Caco-2 (cell line): Measurements from ENCODE around the gene SPATS2L. TPM values are rescaled to one million over a fixed set of nuclear protein-coding genes. Genes with fewer than 3 reads are reported as not detected.
A peak's percentile ranks its signal among the peaks of the same experiment; 100 is the strongest.

Source experiments
- BruUV-seq: library from RNA; stranded (reverse); fragments of 400-500 nt; replicated peaks from 2 replicates; lab custom pipeline; 2021; lab: Mats Ljungman, UMichigan
- CTCF ChIA-PET: fragments of 300-600 bp; sonication (Branson Sonifier 250); formaldehyde crosslinking; loops from one replicate; lab custom pipeline; 2022; ENCODE audit warnings: antibody characterized with exemption; lab: Charles Lee
- POLR2A ChIA-PET: fragments of 300-600 bp; sonication (Branson Sonifier 250); formaldehyde crosslinking; loops from one replicate; lab custom pipeline; 2022; ENCODE audit warnings: antibody characterized with exemption; lab: Charles Lee
- DNase-seq, 2 experiments: peaks; one replicate each; pipeline versions ENCODE4 v3.0.0 to v3.0.0-alpha.2; 2020 to 2022
- H3K27me3 ChIP-seq: replicated peaks from 2 replicates; pipeline ENCODE4 v1.6.0; 2011; ENCODE audit warnings: low read length; ENCODE audit not compliant: control insufficient read depth, insufficient read depth
- H3K36me3 ChIP-seq: 2 replicates; pipeline ENCODE4 v1.5.1; 2011; ENCODE audit warnings: low read length; ENCODE audit not compliant: control insufficient read depth, insufficient read depth
- H3K4me1 ChIP-seq: fragments of 250-450 bp; sonication (Bioruptor Pico); 2 replicates; pipeline ENCODE4 v1.5.1; 2020; ENCODE audit warnings: mild to moderate bottlenecking
- H3K4me3 ChIP-seq: 2 replicates; pipeline ENCODE4 v1.5.1; 2011; ENCODE audit warnings: low read depth, mild to moderate bottlenecking, control low read depth, low read length
- H3K9me3 ChIP-seq: fragments of 250-450 bp; sonication (Bioruptor Pico); 2 replicates; pipeline ENCODE4 v1.5.1; 2020; ENCODE audit warnings: mild to moderate bottlenecking, moderate library complexity
- H3K27ac Mint-ChIP-seq: one replicate; pipeline ENCODE4 v1.8.0; 2022; ENCODE audit warnings: mixed read lengths; ENCODE audit not compliant: unreplicated experiment
- H3K27me3 Mint-ChIP-seq: one replicate; pipeline ENCODE4 v1.8.0; 2022; ENCODE audit warnings: mixed read lengths; ENCODE audit not compliant: insufficient read depth, unreplicated experiment
- H3K36me3 Mint-ChIP-seq: one replicate; pipeline ENCODE4 v1.8.0; 2022; ENCODE audit warnings: mild to moderate bottlenecking, mixed read lengths; ENCODE audit not compliant: insufficient read depth, unreplicated experiment
- H3K4me1 Mint-ChIP-seq: one replicate; pipeline ENCODE4 v1.8.0; 2022; ENCODE audit warnings: low read depth, mixed read lengths; ENCODE audit not compliant: unreplicated experiment
- H3K4me3 Mint-ChIP-seq: one replicate; pipeline ENCODE4 v1.8.0; 2022; ENCODE audit warnings: mild to moderate bottlenecking, moderate library complexity, mixed read lengths; ENCODE audit not compliant: unreplicated experiment
- H3K9me3 Mint-ChIP-seq: one replicate; pipeline ENCODE4 v1.8.0; 2022; ENCODE audit warnings: mixed read lengths; ENCODE audit not compliant: unreplicated experiment
- CTCF ChIP-seq, 2 experiments: fragments of 200-600 bp in 1 of 2; IDR thresholded peaks; 1 replicate in 1 of 2; 2 replicates in 1 of 2; pipeline versions ENCODE4 v1.5.1 to v1.8.0; 2011 to 2022; ENCODE audit warnings: antibody characterized with exemption in 1 of 2, control low read depth in 1 of 2, inconsistent platforms in 1 of 2, low read depth in 1 of 2, low read length in 1 of 2, mild to moderate bottlenecking in 1 of 2, moderate library complexity in 1 of 2; ENCODE audit not compliant: insufficient read depth in 1 of 2, severe bottlenecking in 1 of 2, unreplicated experiment in 1 of 2
- intact Hi-C: fragments of 100-400 bp; cut with micrococcal nuclease; formaldehyde crosslinking; loops from one replicate; pipeline ENCODE4 v1.10.0; 2022; ENCODE audit not compliant: unreplicated experiment
- total RNA-seq: library from RNA; stranded (reverse); gene quantifications from 2 replicates; pipeline ENCODE4 v1.2.3, GENCODE V29; 2022

Gene SPATS2L
- total RNA-seq, 1 experiment from 2014 or later, result 196 TPM

- H3K4me3 ChIP-seq, result no peak overlapping the region
- no peak overlapping the region for H3K4me3 Mint-ChIP-seq
- peaks cover 4% of the 10 kb centered on the region for H3K9me3 Mint-ChIP-seq
- intact Hi-C loops, result no loop called here
- peaks cover under 1% of the 10 kb centered on the region; the same call in 1 of the 2 replicates for H3K9me3 ChIP-seq
- H3K36me3 ChIP-seq, result no peaks in the 10 kb centered on the region
- CTCF ChIA-PET, result no interaction called here
- H3K4me1 ChIP-seq, result peaks cover 15% of the 10 kb centered on the region; the same call in 1 of the 2 replicates
- no peak for TF ChIP-seq CTCF (IDR thresholded peaks at IDR 0.05; ENCODE audit: insufficient read depth in 1 of 2, low read depth in 1 of 2, low read length in 1 of 2, severe bottlenecking in 1 of 2, unreplicated experiment in 1 of 2)
- POLR2A ChIA-PET, result no interaction called here
- peaks cover 10% of the 10 kb centered on the region for H3K4me1 Mint-ChIP-seq
- no peaks in the 10 kb centered on the region for H3K27me3 Mint-ChIP-seq
- DNase-seq, result no peak
- no TSS peak for BruUV-seq
- H3K27me3 ChIP-seq, result no peaks in the 10 kb centered on the region
- H3K27ac Mint-ChIP-seq, result no peak overlapping the region
- peaks cover 5% of the 10 kb centered on the region for H3K36me3 Mint-ChIP-seq
Measured at GRCh38 chr2:200523158-200523557, 216.7 kb downstream of the SPATS2L start.

- DNase-seq, result no peak
- Mint-ChIP-seq H3K27ac (no peak overlapping the region), H3K27me3 (no peaks in the 10 kb centered on the region), H3K4me1 (peaks cover 14% of the 10 kb centered on the region), H3K4me3 (no peak overlapping the region), H3K9me3 (no peaks in the 10 kb centered on the region), H3K36me3 (peaks cover 5% of the 10 kb centered on the region)
- intact Hi-C loops, result no loop called here
- Histone ChIP-seq H3K36me3 (no peaks in the 10 kb centered on the region), H3K9me3 (no peaks in the 10 kb centered on the region), H3K4me1 (peaks cover 15% of the 10 kb centered on the region; the same call in 1 of the 2 replicates), H3K4me3 (no peak overlapping the region), H3K27me3 (no peaks in the 10 kb centered on the region)
- ChIA-PET POLR2A (no interaction called here), CTCF (interaction anchor here (0.8 kb wide), 1 partner anchor 142 kb away, joined by 3 read pairs; no protein-coding TSS in a partner anchor)
- TF ChIP-seq CTCF (IDR thresholded peaks at IDR 0.05; ENCODE audit: insufficient read depth in 1 of 2, low read depth in 1 of 2, low read length in 1 of 2, severe bottlenecking in 1 of 2, unreplicated experiment in 1 of 2), result no peak
- no TSS peak for BruUV-seq
Measured at GRCh38 chr2:200523604-200524003, 217.1 kb downstream of the SPATS2L start.

DNA sequence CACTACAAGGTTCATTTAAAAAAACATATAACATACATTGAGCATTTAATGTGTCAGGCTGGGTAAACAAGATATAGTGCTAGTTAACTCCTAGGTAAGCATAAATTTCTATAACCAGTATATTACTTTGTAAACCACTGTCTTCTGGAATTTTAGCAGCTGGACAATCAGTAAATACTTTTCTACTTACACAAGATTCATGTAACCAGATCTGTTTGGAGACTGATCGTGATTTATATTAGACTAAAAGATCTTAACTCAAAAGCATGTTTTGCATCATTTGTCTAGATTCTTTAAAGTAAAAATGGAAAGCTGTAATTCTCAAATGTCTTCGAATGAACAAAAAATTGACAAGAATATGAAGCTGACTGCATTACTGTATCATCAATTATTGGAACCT is 218.6 kb downstream of the SPATS2L start:
- Histone ChIP-seq H3K27me3 (no peaks in the 10 kb centered on the region), H3K4me1 (peaks cover 15% of the 10 kb centered on the region; the same call in 1 of the 2 replicates), H3K36me3 (no peaks in the 10 kb centered on the region), H3K4me3 (peak overlapping the region; percentile 67; the same call in 1 of the 2 replicates), H3K9me3 (no peaks in the 10 kb centered on the region)
- TF ChIP-seq CTCF (IDR thresholded peaks at IDR 0.05; ENCODE audit: insufficient read depth in 1 of 2, low read depth in 1 of 2, low read length in 1 of 2, severe bottlenecking in 1 of 2, unreplicated experiment in 1 of 2), result no peak
- Mint-ChIP-seq H3K9me3 (no peaks in the 10 kb centered on the region), H3K27me3 (no peaks in the 10 kb centered on the region), H3K4me1 (peaks cover 20% of the 10 kb centered on the region), H3K4me3 (peak overlapping the region; percentile 67), H3K27ac (no peak overlapping the region), H3K36me3 (peaks cover 5% of the 10 kb centered on the region)
- POLR2A ChIA-PET, result no interaction called here
- no peak for DNase-seq
- BruUV-seq, result no TSS peak
- CTCF ChIA-PET, result no interaction called here
- intact Hi-C loops, result no loop called here
